ENCODE results near the gene SH3YL1. TPM values are rescaled to one million over a fixed set of nuclear protein-coding genes. Genes with fewer than 3 reads are reported as not detected.

The SH3YL1 gene
- total and polyA plus RNA-seq, 2 experiments from 2014 or later, result 15.8 to 35.1 TPM

- no peak for TF ChIP-seq CTCF (IDR thresholded peaks at IDR 0.05; ENCODE audit: low read depth, low read length)
- H3K9me3 ChIP-seq (ENCODE audit: low read depth), result no peaks in the 10 kb centered on the region
Observed at GRCh38 chr2:203401-203800, 60.4 kb downstream of the SH3YL1 start.

GRCh38 chr2:202945-203344, 60.9 kb downstream of the SH3YL1 start:
- Histone ChIP-seq H3K36me3 (no peaks in the 10 kb centered on the region), H3K27me3 (no peaks in the 10 kb centered on the region), H3K27ac (no peak overlapping the region), H3K4me3 (no peak overlapping the region), H3K4me1 (ENCODE audit: low read depth) (no peaks in the 10 kb centered on the region), H3K9me3 (ENCODE audit: low read depth) (no peaks in the 10 kb centered on the region)
- TF ChIP-seq CTCF (IDR thresholded peaks at IDR 0.05; ENCODE audit: low read depth, low read length), result no peak
- no peak for DNase-seq (ENCODE audit: low read depth in 1 of 2, low spot score in 1 of 2)

More at GRCh38 chr2:203401-203800, 60.4 kb downstream of the SH3YL1 start:
- no peak overlapping the region for H3K27ac ChIP-seq
- no peak for DNase-seq (ENCODE audit: low read depth in 1 of 2, low spot score in 1 of 2)
- no peaks in the 10 kb centered on the region for H3K36me3 ChIP-seq
- no peak overlapping the region for H3K4me3 ChIP-seq
- no peaks in the 10 kb centered on the region for H3K27me3 ChIP-seq
- H3K4me1 ChIP-seq (ENCODE audit: low read depth), result no peaks in the 10 kb centered on the region

- Histone ChIP-seq H3K27ac (no peak overlapping the region), H3K4me1 (ENCODE audit: low read depth) (no peaks in the 10 kb centered on the region), H3K4me3 (no peak overlapping the region), H3K36me3 (no peaks in the 10 kb centered on the region), H3K27me3 (no peaks in the 10 kb centered on the region), H3K9me3 (ENCODE audit: low read depth) (no peaks in the 10 kb centered on the region)
- no peak for DNase-seq (ENCODE audit: low read depth in 1 of 2, low spot score in 1 of 2)
- no peak for TF ChIP-seq CTCF (IDR thresholded peaks at IDR 0.05; ENCODE audit: low read depth, low read length)
Observed at GRCh38 chr2:201648-202433, 62.0 kb downstream of the SH3YL1 start.

GRCh38 chr2:199041-199966, 64.5 kb downstream of the SH3YL1 start:
- no peak for TF ChIP-seq CTCF (IDR thresholded peaks at IDR 0.05; ENCODE audit: low read depth, low read length)
- no peak for DNase-seq (ENCODE audit: low read depth in 1 of 2, low spot score in 1 of 2)

GRCh38 chr2:196406-196805, 67.4 kb downstream of the SH3YL1 start:
- H3K4me3 ChIP-seq, result no peak overlapping the region
- no peak overlapping the region for H3K27ac ChIP-seq
- no peaks in the 10 kb centered on the region for H3K4me1 ChIP-seq (ENCODE audit: low read depth)
- H3K27me3 ChIP-seq, result no peaks in the 10 kb centered on the region
- no peak for TF ChIP-seq CTCF (IDR thresholded peaks at IDR 0.05; ENCODE audit: low read depth, low read length)
- H3K9me3 ChIP-seq (ENCODE audit: low read depth), result no peaks in the 10 kb centered on the region
- DNase-seq (ENCODE audit: low read depth in 1 of 2, low spot score in 1 of 2), result no peak
- no peaks in the 10 kb centered on the region for H3K36me3 ChIP-seq

More at GRCh38 chr2:199041-199966, 64.5 kb downstream of the SH3YL1 start:
- no peak overlapping the region for H3K4me3 ChIP-seq
- H3K27me3 ChIP-seq, result no peaks in the 10 kb centered on the region
- H3K4me1 ChIP-seq (ENCODE audit: low read depth), result no peaks in the 10 kb centered on the region
- H3K36me3 ChIP-seq, result no peaks in the 10 kb centered on the region
- no peaks in the 10 kb centered on the region for H3K9me3 ChIP-seq (ENCODE audit: low read depth)
- no peak overlapping the region for H3K27ac ChIP-seq

Data from cardiac muscle cell (in vitro differentiated cells and primary cell).